Neuronal stem cell (in vitro differentiated cells): Measurements from ENCODE around the gene PSME2.

Source experiments
- DNase-seq: peaks from one replicate; pipeline ENCODE4 v3.0.0-alpha.2; 2013; ENCODE audit warnings: low spot score
- H2AFZ ChIP-seq: one replicate; pipeline ENCODE4 v1.6.1; 2013; ENCODE audit warnings: mild to moderate bottlenecking, low read length, inconsistent platforms
- H2AK5ac ChIP-seq: 2 replicates; pipeline ENCODE4 v1.6.1; 2013; ENCODE audit warnings: low read depth, mild to moderate bottlenecking, inconsistent platforms, low read length, moderate library complexity, mixed read lengths
- H2BK120ac ChIP-seq: 2 replicates; pipeline ENCODE4 v1.6.1; 2013; ENCODE audit warnings: low read depth, mild to moderate bottlenecking, inconsistent platforms, low read length, moderate library complexity, mixed read lengths
- H2BK12ac ChIP-seq: one replicate; pipeline ENCODE4 v1.6.1; 2013; ENCODE audit warnings: low read length, inconsistent platforms
- H2BK15ac ChIP-seq: 2 replicates; pipeline ENCODE4 v1.6.1; 2013; ENCODE audit warnings: mild to moderate bottlenecking, low read length, inconsistent platforms, mixed read lengths
- H2BK5ac ChIP-seq: one replicate; pipeline ENCODE4 v1.6.1; 2013; ENCODE audit warnings: inconsistent platforms, mild to moderate bottlenecking, low read length, moderate library complexity
- H3K14ac ChIP-seq: one replicate; pipeline ENCODE4 v1.6.1; 2013; ENCODE audit warnings: low read length, inconsistent platforms
- H3K18ac ChIP-seq: 2 replicates; pipeline ENCODE4 v1.6.1; 2013; ENCODE audit warnings: low read length, inconsistent platforms
- H3K23ac ChIP-seq: 2 replicates; pipeline ENCODE4 v1.6.1; 2013; ENCODE audit warnings: low read depth, mild to moderate bottlenecking, mixed read lengths, low read length, inconsistent platforms; ENCODE audit not compliant: poor library complexity
- H3K27ac ChIP-seq: replicated peaks from 3 replicates; pipeline ENCODE4 v1.5.1; 2013; ENCODE audit warnings: low read length, inconsistent platforms
- H3K27me3 ChIP-seq, 3 experiments: 2 replicates each; pipeline ENCODE4 v1.6.1; 2013; ENCODE audit warnings: low read length in 3 of 3, mild to moderate bottlenecking in 2 of 3, inconsistent platforms in 1 of 3, low read depth in 1 of 3, mixed read lengths in 1 of 3, moderate library complexity in 1 of 3; ENCODE audit not compliant: control insufficient read depth in 3 of 3, insufficient read depth in 3 of 3
- H3K36me3 ChIP-seq, 2 donors: replicated peaks in 1 of 2; 2 replicates each; pipeline ENCODE4 v1.6.1; 2013; ENCODE audit warnings: low read length in 2 of 2; ENCODE audit not compliant: control insufficient read depth in 2 of 2, insufficient read depth in 2 of 2
- H3K4ac ChIP-seq: 2 replicates; pipeline ENCODE4 v1.6.1; 2013; ENCODE audit warnings: inconsistent platforms, mild to moderate bottlenecking, low read length, moderate library complexity
- H3K4me1 ChIP-seq, 2 donors: 1 replicate in 1 of 2; 2 replicates in 1 of 2; pipeline ENCODE4 v1.6.1; 2013; ENCODE audit warnings: low read length in 2 of 2, low read depth in 1 of 2; ENCODE audit not compliant: control insufficient read depth in 2 of 2, insufficient read depth in 1 of 2
- H3K4me2 ChIP-seq: one replicate; pipeline ENCODE4 v1.6.1; 2013; ENCODE audit warnings: mild to moderate bottlenecking, low read length, inconsistent platforms; ENCODE audit not compliant: insufficient read depth, poor library complexity, severe bottlenecking
- H3K4me3 ChIP-seq, 2 donors: 2 replicates each; pipeline ENCODE4 v1.5.1; 2013; ENCODE audit warnings: low read length in 2 of 2, mild to moderate bottlenecking in 2 of 2, inconsistent platforms in 1 of 2, moderate library complexity in 1 of 2
- H3K79me1 ChIP-seq: one replicate; pipeline ENCODE4 v1.6.1; 2013; ENCODE audit warnings: low read depth, mild to moderate bottlenecking, inconsistent platforms, low read length, moderate library complexity
- H3K9ac ChIP-seq: one replicate; pipeline ENCODE4 v1.6.1; 2013; ENCODE audit warnings: mild to moderate bottlenecking, low read depth, low read length, inconsistent platforms; ENCODE audit not compliant: poor library complexity
- H3K9me3 ChIP-seq, 2 donors: replicated peaks in 1 of 2; 2 replicates each; pipeline versions ENCODE3 to v1.6.1; 2013; ENCODE audit warnings: low read length in 2 of 2, mild to moderate bottlenecking in 2 of 2, inconsistent platforms in 1 of 2, low read depth in 1 of 2, mixed read lengths in 1 of 2, moderate library complexity in 1 of 2; ENCODE audit not compliant: control insufficient read depth in 2 of 2, insufficient read depth in 1 of 2
- H4K8ac ChIP-seq: one replicate; pipeline ENCODE4 v1.6.1; 2013; ENCODE audit warnings: low read depth, mild to moderate bottlenecking, inconsistent platforms, low read length, moderate library complexity
- H4K91ac ChIP-seq: one replicate; pipeline ENCODE4 v1.6.1; 2013; ENCODE audit warnings: low read length, low read depth, mild to moderate bottlenecking, inconsistent platforms; ENCODE audit not compliant: poor library complexity
- WGBS, 2 donors: extraction: QIAGEN DNeasy Blood & Tissue Kit; methylation state at CpG; one replicate each; pipeline ENCODE4 v1.1.7; 2013; ENCODE audit warnings: missing lambda C conversion rate in 2 of 2, mixed read lengths in 1 of 2; ENCODE audit not compliant: insufficient read length in 2 of 2, insufficient replicate concordance in 1 of 2; ENCODE audit errors: extremely low coverage in 2 of 2; 5-methylcytosine and 5-hydroxymethylcytosine counted together

Gene PSME2

DNA sequence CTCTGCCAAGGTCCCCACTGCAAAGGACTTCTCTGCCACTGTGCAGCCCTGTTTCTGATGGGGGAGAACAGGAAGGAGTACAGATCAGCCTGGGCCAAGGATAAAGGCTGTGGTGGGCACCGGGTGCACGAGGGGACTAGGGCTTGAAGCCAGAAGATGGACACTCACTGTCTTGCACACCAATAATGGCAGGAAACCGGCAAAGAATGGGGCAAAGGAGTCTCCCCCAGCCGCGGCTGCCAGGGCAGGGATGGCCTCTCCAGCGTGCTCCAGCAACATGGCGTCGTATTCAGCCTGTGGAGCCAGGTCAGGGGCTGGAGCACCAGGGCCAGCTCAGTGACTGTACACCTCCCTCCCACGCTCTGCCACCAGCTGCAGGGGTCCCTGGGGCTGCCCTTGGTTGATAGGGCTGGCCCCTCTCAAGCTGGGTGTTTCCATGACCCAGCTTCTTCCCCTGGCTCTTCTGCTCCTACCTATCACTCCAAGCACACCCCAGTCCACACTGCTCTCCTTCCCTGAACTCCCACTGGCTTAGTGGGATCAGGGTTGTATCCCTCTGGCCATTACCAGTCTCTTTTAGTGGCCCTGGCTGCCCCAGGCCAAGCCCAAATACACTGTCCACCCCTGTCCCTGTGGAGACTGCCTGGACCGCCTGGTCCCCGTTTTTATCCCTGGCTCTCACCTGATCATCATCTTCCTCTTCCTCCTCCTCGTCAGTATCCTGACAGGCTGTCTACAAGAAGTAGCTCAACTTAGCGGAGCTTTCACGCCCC lies 35.9 kb upstream of the PSME2 start:
- Histone ChIP-seq H4K8ac (no peak overlapping the region), H2BK15ac (no peak overlapping the region), H2BK12ac (no peak overlapping the region), H2BK5ac (no peak overlapping the region), H3K4me2 (no peak overlapping the region), H2AK5ac (no peak overlapping the region), H3K79me1 (peaks cover 8% of the 10 kb centered on the region), H3K27me3 (no peaks in the 10 kb centered on the region), H3K4me1 (no peaks in the 10 kb centered on the region), H3K9ac (peak overlapping the region; percentile 9), H3K27ac (no peak overlapping the region), H2AFZ (no peak overlapping the region), H3K36me3 (peaks cover 86 to 99% of the 10 kb centered on the region in 2 donors), H3K14ac (no peak overlapping the region), H3K23ac (peak overlapping the region; percentile 43), H3K9me3 (no peaks in the 10 kb centered on the region), H3K4ac (no peak overlapping the region), H3K4me3 (peak overlapping the region in 1 of 2 donors; percentile 2), H3K18ac (no peak overlapping the region), H2BK120ac (no peak overlapping the region), H4K91ac (no peak overlapping the region)
- no peak for DNase-seq
- no CpG with 5 or more reads among the region's 14 CpGs for WGBS, 2 donors

DNA sequence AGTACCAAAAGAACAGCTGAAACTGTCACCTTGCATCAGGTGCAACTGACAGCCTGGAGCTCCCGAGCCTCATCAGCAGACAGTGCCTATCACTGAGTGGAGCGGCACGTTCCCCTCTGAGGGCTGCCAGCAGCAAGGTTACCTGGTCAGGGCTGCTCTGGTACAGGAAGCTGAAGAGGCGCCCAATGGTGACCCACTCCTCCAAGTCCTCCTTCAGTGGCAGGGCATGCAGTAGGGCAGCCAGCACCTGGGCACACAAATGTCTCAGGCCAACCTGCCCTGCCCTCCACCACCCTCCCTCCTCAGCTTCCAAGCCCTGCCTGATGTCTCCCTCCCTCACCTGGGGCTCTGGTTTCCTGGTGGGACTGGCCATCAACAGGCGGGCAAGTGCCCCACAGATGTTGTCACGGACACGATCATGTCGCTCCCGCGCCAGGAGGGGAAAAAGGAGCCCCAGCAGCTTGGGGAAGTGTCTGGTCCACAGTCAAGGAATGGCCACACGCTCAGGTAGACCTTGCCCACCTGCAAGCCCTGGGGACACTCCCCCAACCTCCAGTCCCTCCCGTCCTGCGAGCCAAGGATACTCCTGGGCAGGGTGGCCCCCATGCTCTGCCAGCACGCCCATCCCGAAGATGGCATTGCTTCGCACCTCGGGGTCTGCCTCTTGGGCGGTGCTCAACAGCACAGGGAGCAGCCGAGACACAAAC lies 35.1 kb upstream of the PSME2 start:
- Histone ChIP-seq H2AFZ (no peak overlapping the region), H4K91ac (no peak overlapping the region), H2BK120ac (no peak overlapping the region), H3K4ac (no peak overlapping the region), H3K14ac (no peak overlapping the region), H3K9ac (peak overlapping the region; percentile 44), H2BK5ac (no peak overlapping the region), H3K4me1 (no peaks in the 10 kb centered on the region), H3K27me3 (no peaks in the 10 kb centered on the region), H2BK12ac (no peak overlapping the region), H2AK5ac (no peak overlapping the region), H3K4me2 (no peak overlapping the region), H3K9me3 (no peaks in the 10 kb centered on the region), H3K79me1 (peaks cover 5% of the 10 kb centered on the region), H3K18ac (no peak overlapping the region), H3K23ac (peak overlapping the region; percentile 43), H3K27ac (no peak overlapping the region), H3K4me3 (no peak overlapping the region), H4K8ac (no peak overlapping the region), H2BK15ac (no peak overlapping the region), H3K36me3 (peaks cover 85 to 94% of the 10 kb centered on the region in 2 donors)
- no CpG with 5 or more reads among the region's 19 CpGs for WGBS, 2 donors
- no peak for DNase-seq

DNA sequence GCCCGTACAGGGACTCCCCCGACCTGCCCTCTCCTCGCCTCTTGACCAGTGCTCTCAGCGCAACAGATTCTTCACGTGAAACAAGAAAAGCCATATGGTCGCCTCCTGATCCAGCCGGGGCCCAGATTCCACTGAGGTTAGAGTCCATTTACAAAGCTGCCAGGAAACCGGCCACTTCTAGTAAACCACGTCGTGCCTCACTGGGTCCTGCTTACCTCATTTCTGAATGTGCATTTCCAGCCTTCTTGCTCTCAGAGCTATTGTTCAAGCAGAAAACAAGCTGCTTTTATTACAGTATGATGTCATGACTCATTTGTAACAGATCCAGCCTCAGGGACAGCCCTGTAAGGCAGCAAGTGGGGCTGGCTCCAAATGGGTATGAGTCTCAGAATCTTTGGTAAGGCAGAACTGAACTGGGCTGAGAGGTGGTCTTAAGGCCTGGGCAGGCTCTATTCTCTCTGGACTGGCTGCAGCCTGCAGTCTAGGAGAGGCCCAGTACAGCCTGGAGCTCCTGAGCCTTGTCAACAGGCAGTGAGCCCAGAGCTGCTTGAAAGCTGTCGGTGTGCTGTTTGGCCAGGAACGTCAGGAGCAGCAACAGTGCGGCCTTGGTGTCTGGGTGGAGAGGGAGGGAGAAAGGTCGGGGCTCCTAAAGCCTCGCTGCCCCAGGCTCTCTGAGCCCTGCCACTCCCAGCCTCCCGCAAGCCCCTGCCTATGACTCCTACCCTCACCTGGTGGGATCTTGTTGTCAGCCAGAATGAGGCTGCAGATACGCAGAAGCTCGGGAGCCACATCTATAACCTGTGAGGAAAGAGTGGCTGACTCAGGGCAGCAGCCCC lies 33.8 kb upstream of the PSME2 start:
- H4K91ac ChIP-seq = no peak overlapping the region
- no peak overlapping the region for H3K18ac ChIP-seq
- peak overlapping the region; percentile 60 for H3K9ac ChIP-seq
- H3K9me3 ChIP-seq = no peaks in the 10 kb centered on the region
- H2AK5ac ChIP-seq = no peak overlapping the region
- no peak for DNase-seq
- no peak overlapping the region for H3K23ac ChIP-seq
- no peak overlapping the region for H3K4ac ChIP-seq
- H2BK12ac ChIP-seq = no peak overlapping the region
- WGBS, 2 donors = no CpG with 5 or more reads among the region's 18 CpGs
- peaks cover 5% of the 10 kb centered on the region for H3K79me1 ChIP-seq
- no peak overlapping the region for H2BK15ac ChIP-seq
- no peak overlapping the region for H3K14ac ChIP-seq
- H4K8ac ChIP-seq = peak overlapping the region; percentile 17
- no peak overlapping the region for H3K4me2 ChIP-seq
- H3K36me3 ChIP-seq = peaks cover 76 to 80% of the 10 kb centered on the region in 2 donors
- no peak overlapping the region for H2AFZ ChIP-seq
- peak overlapping the region; percentile 66 for H2BK5ac ChIP-seq
- no peak overlapping the region for H3K27ac ChIP-seq
- no peak overlapping the region for H2BK120ac ChIP-seq
- H3K4me1 ChIP-seq = no peaks in the 10 kb centered on the region
- no peaks in the 10 kb centered on the region for H3K27me3 ChIP-seq
- no peak overlapping the region for H3K4me3 ChIP-seq
